ENCODE results near the gene ABLIM3. TPM values are rescaled to one million over a fixed set of nuclear protein-coding genes. Genes with fewer than 3 reads are reported as not detected.

The ABLIM3 gene
- total RNA-seq, 1 experiment from 2014 or later = 14.3 TPM

- no peaks in the 10 kb centered on the region for H3K36me3 ChIP-seq (ENCODE audit: control insufficient read depth in 1 of 2, insufficient read depth in 2 of 2, low read length in 2 of 2)
- DNase-seq (ENCODE audit: low read depth, low spot score) (no peak), ATAC-seq (no peak)
Measured at GRCh38 chr5:149301049-149301743, 159.9 kb downstream of the ABLIM3 start.

DNA sequence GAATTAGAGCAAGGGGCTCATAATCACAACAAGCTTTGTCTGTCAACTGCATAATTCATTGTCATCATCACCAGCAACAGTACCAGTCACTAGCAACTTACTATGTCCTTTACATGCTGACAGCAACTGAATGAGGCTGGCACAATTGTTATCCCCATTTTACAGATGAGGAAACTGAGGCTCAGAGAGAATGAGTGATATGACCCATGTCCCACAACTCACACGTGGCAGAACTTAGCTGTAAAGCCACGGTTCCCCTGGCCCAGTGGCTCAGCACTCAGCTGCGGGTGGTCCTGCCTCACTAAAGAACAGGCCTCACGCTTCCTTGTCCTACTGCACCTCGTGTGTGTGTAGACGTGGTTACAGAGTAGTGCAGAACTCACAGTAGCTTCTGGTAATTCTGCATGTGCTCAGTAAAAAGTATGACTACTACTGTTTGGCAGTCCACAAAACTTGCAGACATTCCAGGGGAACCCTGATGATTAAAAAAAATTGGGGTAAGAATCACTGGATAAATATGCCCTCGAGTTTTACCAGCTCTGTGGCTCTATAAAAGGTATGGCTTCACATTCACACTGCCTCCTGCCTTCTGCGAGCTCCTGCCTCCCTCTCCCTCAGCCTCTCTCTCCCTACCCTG lies 160.6 kb downstream of the ABLIM3 start:
- H3K4me3 ChIP-seq (replicated peaks in 1 of 2; ENCODE audit: low read depth in 1 of 2, low read length in 2 of 2) = no peak overlapping the region
- no peaks in the 10 kb centered on the region for H4K20me1 ChIP-seq (ENCODE audit: insufficient read depth)
- no peaks in the 10 kb centered on the region for H3K79me2 ChIP-seq (ENCODE audit: insufficient read depth, low read length)
- ChIA-PET RAD21 (ENCODE audit: low non-redundant PET in 1 of 2, low total read pairs in 2 of 2, uncharacterized antibody in 2 of 2, unreplicated experiment in 2 of 2) (no interaction called here), CTCF (no interaction called here), POLR2A (no interaction called here)
- no peak for DNase-seq (ENCODE audit: low read depth, low spot score)
- no peaks in the 10 kb centered on the region for H3K9me2 ChIP-seq (ENCODE audit: insufficient read depth)
- intact Hi-C loops (cut with micrococcal nuclease) = no loop called here
- H3K4me2 ChIP-seq (ENCODE audit: low read length) = no peak overlapping the region
- no peaks in the 10 kb centered on the region for H3K9me3 ChIP-seq (ENCODE audit: control insufficient read depth in 1 of 2, insufficient read depth in 1 of 2, low read depth in 1 of 2, low read length in 2 of 2)
- no TSS peak for BruUV-seq (replicated peaks)
- H2AFZ ChIP-seq (ENCODE audit: low read depth, low read length, poor library complexity, severe bottlenecking) = no peak overlapping the region
- no peaks in the 10 kb centered on the region for H3K36me3 ChIP-seq (ENCODE audit: control insufficient read depth in 1 of 2, insufficient read depth in 2 of 2, low read length in 2 of 2)
- no peak overlapping the region for H3K9ac ChIP-seq (ENCODE audit: low read length)
- H3K27me3 ChIP-seq (ENCODE audit: insufficient read depth, low read length) = no peaks in the 10 kb centered on the region
- no peak overlapping the region for H3K27ac ChIP-seq (ENCODE audit: low read depth, low read length)
- peaks cover 0 to 1% of the 10 kb centered on the region in 2 experiments; a peak in 1 of 4 replicates for H3K4me1 ChIP-seq (ENCODE audit: control insufficient read depth in 1 of 2, insufficient read depth in 2 of 2, low read length in 2 of 2)
- no peak for ATAC-seq
- TF ChIP-seq ZFX (IDR thresholded peaks at IDR 0.05) (no peak), CBX3 (IDR thresholded peaks at IDR 0.05; ENCODE audit: low read depth) (no peak), SIN3A (IDR thresholded peaks at IDR 0.05; ENCODE audit: low read depth) (no peak), EGR1 (IDR thresholded peaks at IDR 0.05; ENCODE audit: low read depth) (no peak), ZNF274 (IDR thresholded peaks at IDR 0.05; ENCODE audit: low read depth, low read length) (no peak), SP1 (IDR thresholded peaks at IDR 0.05; ENCODE audit: low read depth) (no peak), YY1 (IDR thresholded peaks at IDR 0.05; ENCODE audit: extremely low read depth, insufficient replicate concordance, low read depth, low read length) (no peak), CEBPB (IDR thresholded peaks at IDR 0.05; ENCODE audit: low read depth) (no peak), MAX (IDR thresholded peaks at IDR 0.05) (no peak), POLR2AphosphoS5 (IDR thresholded peaks at IDR 0.05; ENCODE audit: low read depth, low read length) (no peak)
- TF ChIP-seq, protein P1, sequence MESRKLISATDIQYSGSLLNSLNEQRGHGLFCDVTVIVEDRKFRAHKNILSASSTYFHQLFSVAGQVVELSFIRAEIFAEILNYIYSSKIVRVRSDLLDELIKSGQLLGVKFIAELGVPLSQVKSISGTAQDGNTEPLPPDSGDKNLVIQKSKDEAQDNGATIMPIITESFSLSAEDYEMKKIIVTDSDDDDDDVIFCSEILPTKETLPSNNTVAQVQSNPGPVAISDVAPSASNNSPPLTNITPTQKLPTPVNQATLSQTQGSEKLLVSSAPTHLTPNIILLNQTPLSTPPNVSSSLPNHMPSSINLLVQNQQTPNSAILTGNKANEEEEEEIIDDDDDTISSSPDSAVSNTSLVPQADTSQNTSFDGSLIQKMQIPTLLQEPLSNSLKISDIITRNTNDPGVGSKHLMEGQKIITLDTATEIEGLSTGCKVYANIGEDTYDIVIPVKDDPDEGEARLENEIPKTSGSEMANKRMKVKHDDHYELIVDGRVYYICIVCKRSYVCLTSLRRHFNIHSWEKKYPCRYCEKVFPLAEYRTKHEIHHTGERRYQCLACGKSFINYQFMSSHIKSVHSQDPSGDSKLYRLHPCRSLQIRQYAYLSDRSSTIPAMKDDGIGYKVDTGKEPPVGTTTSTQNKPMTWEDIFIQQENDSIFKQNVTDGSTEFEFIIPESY (IDR thresholded peaks at IDR 0.05; ENCODE audit: extremely low read depth, insufficient replicate concordance, low read length) = no peak
- TF ChIP-seq, protein P2, sequence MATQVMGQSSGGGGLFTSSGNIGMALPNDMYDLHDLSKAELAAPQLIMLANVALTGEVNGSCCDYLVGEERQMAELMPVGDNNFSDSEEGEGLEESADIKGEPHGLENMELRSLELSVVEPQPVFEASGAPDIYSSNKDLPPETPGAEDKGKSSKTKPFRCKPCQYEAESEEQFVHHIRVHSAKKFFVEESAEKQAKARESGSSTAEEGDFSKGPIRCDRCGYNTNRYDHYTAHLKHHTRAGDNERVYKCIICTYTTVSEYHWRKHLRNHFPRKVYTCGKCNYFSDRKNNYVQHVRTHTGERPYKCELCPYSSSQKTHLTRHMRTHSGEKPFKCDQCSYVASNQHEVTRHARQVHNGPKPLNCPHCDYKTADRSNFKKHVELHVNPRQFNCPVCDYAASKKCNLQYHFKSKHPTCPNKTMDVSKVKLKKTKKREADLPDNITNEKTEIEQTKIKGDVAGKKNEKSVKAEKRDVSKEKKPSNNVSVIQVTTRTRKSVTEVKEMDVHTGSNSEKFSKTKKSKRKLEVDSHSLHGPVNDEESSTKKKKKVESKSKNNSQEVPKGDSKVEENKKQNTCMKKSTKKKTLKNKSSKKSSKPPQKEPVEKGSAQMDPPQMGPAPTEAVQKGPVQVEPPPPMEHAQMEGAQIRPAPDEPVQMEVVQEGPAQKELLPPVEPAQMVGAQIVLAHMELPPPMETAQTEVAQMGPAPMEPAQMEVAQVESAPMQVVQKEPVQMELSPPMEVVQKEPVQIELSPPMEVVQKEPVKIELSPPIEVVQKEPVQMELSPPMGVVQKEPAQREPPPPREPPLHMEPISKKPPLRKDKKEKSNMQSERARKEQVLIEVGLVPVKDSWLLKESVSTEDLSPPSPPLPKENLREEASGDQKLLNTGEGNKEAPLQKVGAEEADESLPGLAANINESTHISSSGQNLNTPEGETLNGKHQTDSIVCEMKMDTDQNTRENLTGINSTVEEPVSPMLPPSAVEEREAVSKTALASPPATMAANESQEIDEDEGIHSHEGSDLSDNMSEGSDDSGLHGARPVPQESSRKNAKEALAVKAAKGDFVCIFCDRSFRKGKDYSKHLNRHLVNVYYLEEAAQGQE (IDR thresholded peaks at IDR 0.05; ENCODE audit: low read depth) = no peak

More at GRCh38 chr5:149301049-149301743, 159.9 kb downstream of the ABLIM3 start:
- H3K9me3 ChIP-seq (ENCODE audit: control insufficient read depth in 1 of 2, insufficient read depth in 1 of 2, low read depth in 1 of 2, low read length in 2 of 2) = no peaks in the 10 kb centered on the region
- intact Hi-C loops (cut with micrococcal nuclease) = no loop called here
- no peak overlapping the region for H3K4me2 ChIP-seq (ENCODE audit: low read length)
- H3K9ac ChIP-seq (ENCODE audit: low read length) = no peak overlapping the region
- POLR2A ChIA-PET = interaction anchor here (0.9 kb wide), 1 partner anchor 56 kb away, joined by 3 read pairs; the partner anchor contains the start of gene PCYOX1L
- H2AFZ ChIP-seq (ENCODE audit: low read depth, low read length, poor library complexity, severe bottlenecking) = no peak overlapping the region
- no peak overlapping the region for H3K27ac ChIP-seq (ENCODE audit: low read depth, low read length)
- no TSS peak for BruUV-seq (replicated peaks)
- CTCF ChIA-PET = no interaction called here
- TF ChIP-seq CEBPB (IDR thresholded peaks at IDR 0.05; ENCODE audit: low read depth) = no peak
- TF ChIP-seq EGR1 (IDR thresholded peaks at IDR 0.05; ENCODE audit: low read depth) = no peak
- H3K4me1 ChIP-seq (ENCODE audit: control insufficient read depth in 1 of 2, insufficient read depth in 2 of 2, low read length in 2 of 2) = peaks cover 0 to 8% of the 10 kb centered on the region in 2 experiments; a peak in 3 of 4 replicates
- no peaks in the 10 kb centered on the region for H3K27me3 ChIP-seq (ENCODE audit: insufficient read depth, low read length)
- no peaks in the 10 kb centered on the region for H4K20me1 ChIP-seq (ENCODE audit: insufficient read depth)
- H3K4me3 ChIP-seq (replicated peaks in 1 of 2; ENCODE audit: low read depth in 1 of 2, low read length in 2 of 2) = no peak overlapping the region
- RAD21 ChIA-PET (ENCODE audit: low non-redundant PET in 1 of 2, low total read pairs in 2 of 2, uncharacterized antibody in 2 of 2, unreplicated experiment in 2 of 2) = no interaction called here
- no peaks in the 10 kb centered on the region for H3K9me2 ChIP-seq (ENCODE audit: insufficient read depth)
- H3K79me2 ChIP-seq (ENCODE audit: insufficient read depth, low read length) = no peaks in the 10 kb centered on the region

All from HCT116 (cell line).